ENCODE measurements around the gene CTXN1.
A peak's percentile ranks its signal among the peaks of the same experiment; 100 is the strongest.

Gene CTXN1

DNA sequence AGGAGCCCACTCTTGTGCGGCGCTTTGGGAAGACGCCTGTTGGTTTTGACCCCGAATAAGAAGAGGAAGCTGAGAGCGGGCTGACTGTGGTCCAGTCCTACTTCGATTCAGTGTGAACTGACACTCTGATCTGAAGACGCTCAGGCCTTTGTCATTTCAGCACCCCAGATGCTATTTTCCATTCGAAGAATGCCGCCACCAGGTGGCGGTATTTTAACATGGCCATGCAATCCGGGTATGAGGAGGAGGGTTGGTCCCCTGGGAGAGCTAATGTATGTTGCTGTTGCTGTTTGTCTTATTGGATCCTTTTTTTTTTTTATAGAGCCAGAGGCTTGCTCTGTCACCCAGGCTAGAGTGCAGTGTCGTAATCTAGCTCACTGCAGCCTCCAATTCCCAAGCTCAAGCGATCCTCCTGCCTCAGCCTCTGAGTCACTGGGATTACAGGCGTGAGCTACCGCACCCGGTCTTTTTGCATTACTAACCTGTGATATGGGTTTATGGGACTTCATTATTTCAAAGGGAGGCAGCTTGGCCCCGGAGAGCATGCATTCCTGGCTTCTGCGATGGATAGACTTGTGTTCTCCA, 18.3 kb upstream of the CTXN1 start:
- DNase-seq, result peak; percentile 92 to 94

GRCh38 chr19:7943444-7944176, 17.7 kb upstream of the CTXN1 start, which contains the start of gene TIMM44:
Gene TIMM44 (minus strand): TSS chr19:7943666. CDS start chr19:7943651, 15 bp downstream.
- peak; percentile 100 for DNase-seq

GRCh38 chr19:7942981-7943443, 17.1 kb upstream of the CTXN1 start:
- no peak for DNase-seq

DNA sequence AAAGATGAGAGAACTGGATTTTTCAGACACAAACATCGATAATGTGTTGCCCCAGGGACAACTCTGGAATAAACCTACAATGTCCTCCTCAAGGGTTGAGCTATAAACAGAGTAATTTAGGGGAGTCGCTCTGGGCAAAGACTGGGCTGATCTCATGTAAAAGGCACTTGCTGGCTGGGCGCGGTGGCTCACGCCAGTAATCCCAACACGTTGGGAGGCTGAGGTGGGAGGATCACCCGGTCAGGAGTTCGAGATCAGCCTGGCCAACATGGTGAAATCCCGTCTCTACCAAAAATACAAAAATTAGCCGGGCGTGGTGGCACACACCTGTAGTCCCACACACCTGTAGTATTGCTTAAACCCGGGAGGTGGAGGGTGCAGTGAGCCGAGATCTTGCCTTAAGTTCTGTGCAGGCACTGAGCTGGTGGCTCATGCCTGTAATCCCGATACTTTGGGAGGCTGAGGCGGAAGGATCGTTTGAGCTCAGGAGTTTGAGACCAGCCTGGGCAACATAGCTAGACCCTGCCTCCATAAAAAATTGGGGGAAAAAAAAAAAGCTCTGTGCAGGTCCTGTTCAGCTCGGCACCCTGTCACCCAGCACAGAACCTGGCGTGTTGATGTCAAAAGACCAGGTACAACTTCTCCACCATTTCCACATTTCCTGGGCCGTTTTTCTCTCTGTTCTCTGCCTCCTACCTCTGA, 16.1 kb upstream of the CTXN1 start:
- DNase-seq, result no peak

GRCh38 chr19:7940841-7941240, 14.9 kb upstream of the CTXN1 start:
- DNase-seq, result no peak

DNA sequence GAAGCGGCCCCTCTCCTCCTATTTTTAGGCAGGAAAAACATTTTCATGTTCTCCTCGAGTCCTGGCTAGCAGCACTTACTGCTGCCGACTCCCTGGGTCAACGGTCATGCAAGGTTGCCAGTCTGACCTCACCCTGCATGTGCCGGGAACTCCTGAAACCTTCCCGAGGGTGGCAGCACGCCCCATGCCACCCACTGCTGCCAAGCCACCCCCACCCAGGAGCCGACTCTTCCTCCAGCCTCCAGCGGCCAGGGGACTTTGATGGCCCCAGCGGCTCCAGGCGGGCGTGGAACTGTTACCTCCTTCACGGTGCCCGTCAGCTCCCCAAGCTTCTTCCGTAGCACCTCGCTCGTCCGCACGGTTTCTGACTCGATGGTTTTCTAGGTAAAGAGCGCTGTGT, 8.8 kb upstream of the CTXN1 start:
- DNase-seq, result no peak

- DNase-seq, result no peak
These were observed 8.1 kb upstream of the CTXN1 start for GRCh38 chr19:7933828-7934725.

GRCh38 chr19:7933411-7933810, 7.5 kb upstream of the CTXN1 start:
- no peak for DNase-seq

DNA sequence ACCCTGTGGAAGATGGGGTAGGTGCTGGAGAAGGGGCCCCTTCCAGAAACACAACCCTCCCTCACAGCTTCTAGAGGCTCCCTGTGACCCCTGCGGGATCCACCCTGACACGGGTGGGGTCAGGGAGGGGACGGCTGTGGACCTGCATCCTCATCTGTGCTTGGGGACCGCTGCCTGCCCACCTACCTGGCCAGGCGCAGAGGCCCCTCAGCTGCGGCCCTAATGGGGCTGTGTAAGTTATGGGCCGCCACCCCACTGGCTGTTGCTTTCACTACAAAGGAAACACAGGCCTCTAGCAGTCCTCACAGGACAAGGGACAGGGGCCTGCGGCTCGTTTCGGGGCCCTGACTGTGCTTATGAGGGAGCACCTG, 7.0 kb upstream of the CTXN1 start:
- DNase-seq, result no peak

DNA sequence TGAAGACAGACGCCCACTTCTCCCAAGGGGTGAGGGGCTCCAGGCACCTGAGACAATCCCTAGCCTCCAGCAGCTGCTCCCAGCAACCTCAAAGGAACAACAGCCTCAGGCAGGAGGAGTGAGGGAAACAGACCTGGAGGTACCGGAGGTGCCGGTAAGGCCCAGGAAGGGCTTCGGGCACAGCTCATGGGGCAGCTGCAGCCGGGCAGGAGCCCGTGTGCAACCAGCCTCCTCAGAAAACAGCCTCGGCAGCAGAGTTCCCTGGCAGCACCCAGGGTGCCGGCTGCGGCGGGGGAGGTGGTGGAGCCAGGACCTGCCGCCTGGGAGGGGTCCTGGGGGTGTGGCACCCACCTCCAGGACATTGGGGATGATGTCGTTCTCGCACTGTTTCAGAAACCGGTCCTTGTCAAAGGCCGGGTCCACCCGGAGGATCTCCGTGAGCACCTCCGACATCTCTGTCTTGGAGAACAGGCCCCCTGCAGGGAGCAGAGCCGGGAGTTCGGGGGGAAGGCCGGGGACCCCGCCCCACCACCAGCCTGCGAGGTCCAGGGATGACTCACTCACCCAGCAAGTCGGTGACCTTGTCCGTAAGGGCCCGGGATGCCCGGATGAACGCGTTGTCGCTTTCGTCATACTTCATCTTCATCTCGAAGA, 6.5 kb upstream of the CTXN1 start:
- no peak for DNase-seq

DNA sequence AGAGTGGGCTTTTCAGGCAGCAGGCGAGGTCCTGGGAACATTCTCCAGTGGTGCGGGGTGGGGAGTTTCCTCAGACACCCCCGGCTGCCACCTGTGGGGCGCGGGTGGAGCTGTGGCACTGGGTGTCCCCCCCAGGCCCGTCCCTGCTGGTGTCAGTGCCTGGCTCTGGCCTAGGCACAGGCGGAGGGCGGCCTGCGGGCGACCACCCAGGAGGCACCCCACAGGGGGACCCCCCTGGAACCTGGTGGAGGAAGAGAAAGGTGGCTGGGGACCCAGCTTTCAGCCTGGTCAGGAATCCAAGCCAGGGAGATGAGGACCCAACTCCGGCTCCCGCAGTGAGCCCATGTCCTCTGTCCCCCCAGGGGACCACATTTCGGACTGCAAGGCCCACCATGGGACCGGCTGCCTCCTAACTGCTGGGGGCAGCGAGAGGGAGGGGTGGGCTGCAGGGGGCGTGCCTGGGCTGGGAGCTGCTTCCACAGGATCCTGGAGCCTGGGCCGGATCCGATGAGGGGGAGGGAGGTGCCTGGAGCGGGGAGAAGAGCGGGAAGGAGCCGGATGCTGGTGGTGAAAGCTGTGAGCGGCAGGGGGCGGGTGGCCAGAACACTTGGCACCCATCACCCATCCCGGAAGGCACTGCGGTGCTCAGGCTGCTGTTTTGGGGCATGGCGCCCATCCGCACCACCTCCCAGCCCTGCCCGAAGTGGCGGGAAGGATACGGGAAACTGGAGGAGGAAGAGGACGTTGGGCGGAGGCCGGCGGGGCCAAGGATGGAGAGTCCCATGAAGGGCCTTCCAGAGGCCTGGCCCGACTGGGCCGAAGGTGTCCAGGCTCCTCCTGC, 5.5 kb upstream of the CTXN1 start:
- no peak for DNase-seq

DNA sequence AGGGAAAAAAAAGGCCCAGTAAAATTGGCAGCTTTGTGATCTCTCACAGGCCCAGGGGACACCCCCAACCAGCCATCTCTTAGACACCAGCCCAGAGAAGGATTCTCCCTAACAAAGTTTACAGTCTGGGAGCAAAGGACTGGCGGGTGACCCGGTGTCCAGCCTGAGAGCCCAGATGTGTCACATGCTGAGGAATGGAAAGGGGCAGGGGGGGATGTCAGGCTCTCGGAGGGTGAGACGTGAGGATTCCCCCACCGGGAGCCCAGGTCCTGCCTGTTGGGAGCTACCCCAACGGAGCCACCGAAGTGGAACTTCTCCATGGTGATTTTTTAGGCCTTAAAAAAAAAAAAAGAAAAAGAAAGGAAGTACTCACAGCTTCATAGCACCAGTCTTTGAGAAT, 4.8 kb upstream of the CTXN1 start:
- no peak for DNase-seq

DNA sequence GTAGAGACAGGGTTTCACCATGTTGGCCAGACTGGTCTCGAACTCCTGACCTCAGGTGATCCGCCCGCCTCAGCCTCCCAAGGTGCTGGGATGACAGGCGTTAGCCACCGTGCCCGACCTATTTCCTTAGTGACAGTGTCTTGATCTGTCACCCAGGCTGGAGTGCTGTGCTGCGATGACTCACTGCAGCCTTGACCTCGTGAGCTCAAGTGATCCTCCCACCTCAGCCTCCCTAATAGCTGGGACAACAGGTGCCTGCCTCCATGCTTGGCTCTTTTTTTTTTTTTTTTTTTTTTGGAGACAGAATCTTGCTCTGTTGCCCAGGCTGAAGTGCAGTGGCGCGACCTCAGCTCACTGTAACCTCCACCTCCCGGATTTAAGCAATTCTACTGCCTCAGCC, 4.1 kb upstream of the CTXN1 start:
- peak in 1 of 2 donors; percentile 57 for DNase-seq

GRCh38 chr19:7928741-7929701, 3.1 kb upstream of the CTXN1 start:
- DNase-seq, result peak; percentile 21 to 46

- no peak for DNase-seq
These were observed 2.4 kb upstream of the CTXN1 start for GRCh38 chr19:7928334-7928706.

DNA sequence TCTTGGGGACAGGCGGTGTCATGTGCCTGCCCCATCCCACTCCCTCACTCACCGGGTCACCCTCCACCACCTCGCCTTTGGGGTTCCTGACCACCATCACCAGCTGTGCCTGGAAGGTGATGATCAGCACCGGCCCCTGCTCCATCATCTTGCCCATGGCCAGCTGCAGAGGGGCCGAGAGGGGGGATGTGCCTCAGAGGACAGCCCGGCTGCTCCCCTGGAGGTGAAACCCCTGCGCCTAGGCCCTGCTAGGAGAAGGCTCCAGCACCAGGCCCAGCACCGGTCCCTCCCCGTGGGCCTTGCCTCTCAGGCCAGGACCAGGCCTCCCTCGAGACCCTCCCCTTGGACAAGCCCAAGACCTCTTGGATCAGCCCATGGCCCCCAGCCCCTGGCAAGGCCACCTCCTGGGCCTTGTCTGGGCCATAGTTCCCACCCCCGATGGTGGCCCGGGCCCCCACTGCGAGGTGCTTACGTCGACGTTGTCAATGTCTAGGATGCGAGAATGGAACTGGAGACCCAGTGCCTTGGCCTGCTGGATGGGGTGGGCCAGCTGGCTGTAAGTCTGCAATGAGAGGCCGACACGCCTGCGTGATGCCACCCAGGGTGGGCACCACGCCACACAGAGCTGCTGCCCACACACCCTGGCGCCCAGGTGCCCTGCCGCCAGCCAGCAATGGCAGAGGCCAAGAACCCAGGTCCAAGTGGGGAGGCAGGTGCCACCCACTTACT, 1.8 kb upstream of the CTXN1 start:
- no peak for DNase-seq

- DNase-seq, result no peak
These were observed 1.0 kb upstream of the CTXN1 start for GRCh38 chr19:7926727-7927604.

DNA sequence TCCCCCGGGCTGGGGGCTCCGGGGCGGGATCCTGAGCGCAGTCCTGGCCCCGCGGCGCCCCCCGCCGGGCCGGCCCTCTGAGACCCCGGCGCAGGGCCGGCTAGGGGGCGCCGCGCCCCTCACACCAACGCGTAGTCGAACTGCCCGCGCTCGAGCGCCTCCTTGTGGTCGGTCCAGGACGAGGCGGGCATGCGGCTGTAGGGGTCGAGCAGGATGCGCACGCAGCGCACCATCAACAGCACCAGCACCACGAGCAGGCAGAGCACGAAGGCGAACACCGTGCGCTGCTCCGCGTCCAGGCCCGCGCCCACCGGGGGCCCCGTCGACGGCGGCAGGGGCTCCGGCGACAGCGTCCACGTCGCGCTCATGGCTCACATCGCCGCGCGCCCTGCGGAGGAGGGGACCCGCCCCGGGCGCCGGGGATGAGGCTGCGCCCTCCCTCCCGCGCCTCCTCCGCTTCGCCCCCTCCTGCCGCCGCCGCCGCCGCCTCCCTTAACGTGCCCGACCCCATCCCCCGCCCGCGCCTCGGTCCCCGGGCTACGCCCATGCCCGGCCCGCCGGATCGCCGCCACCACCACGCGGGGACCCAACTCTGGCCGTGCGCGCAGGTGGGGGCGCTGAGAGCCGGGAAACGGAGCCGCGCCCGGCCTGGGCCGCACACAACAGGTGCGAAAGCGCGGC, 624 bp downstream of the CTXN1 start:
- DNase-seq, result peak; percentile 29 to 59

All from inflammatory macrophage (primary cell).